HG03354 (cell line): ENCODE measurements around the gene UBAP2L.
A peak's percentile ranks its signal among the peaks of the same experiment; 100 is the strongest.
"Not testable (repeated sequence)": the region's sequence is repeated elsewhere in the genome, so short reads cannot be mapped to it uniquely, and the experiment has no call there.

Experiments used
- ATAC-seq: cut with Tn5 transposase; IDR thresholded peaks from one replicate; pipeline ENCODE4 v1.9.1; 2021; ENCODE audit warnings: mild to moderate bottlenecking; ENCODE audit not compliant: unreplicated experiment, poor library complexity, severe bottlenecking

UBAP2L gene

GRCh38 chr1:154239491-154239890 is 18.7 kb downstream of the UBAP2L start:
- ATAC-seq: no peak

GRCh38 chr1:154240294-154240833 is 19.6 kb downstream of the UBAP2L start:
- no peak for ATAC-seq

DNA sequence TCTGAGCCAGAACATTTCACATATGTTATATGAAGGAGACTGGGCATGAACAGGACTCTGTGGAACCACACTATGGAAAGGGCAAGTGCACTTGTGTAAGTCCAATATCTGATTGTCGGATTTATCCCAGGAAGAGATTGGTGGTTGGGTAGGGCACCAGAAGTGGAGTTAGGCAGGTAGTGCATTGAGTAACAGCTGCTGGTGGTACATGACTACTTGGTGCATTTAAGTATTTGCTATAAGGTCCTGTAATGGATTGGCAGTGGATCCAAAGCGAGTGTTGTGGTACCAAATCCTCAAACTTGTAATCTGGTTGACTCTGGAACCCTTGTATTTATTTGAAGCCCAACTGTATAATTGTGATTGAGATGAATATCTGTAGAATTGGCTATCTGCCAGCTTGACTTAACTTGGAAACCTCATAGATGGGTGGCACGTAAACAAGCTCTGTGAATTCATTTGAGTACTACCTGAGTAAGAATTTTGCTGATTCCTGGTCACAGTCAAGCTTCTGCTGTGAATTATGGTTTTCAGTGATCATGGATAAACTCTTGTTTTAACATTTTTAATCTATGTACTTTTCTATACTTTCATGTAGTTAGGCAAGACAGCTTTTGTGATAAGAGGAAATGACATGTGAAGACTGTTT is 21.1 kb downstream of the UBAP2L start:
- no peak for ATAC-seq

DNA sequence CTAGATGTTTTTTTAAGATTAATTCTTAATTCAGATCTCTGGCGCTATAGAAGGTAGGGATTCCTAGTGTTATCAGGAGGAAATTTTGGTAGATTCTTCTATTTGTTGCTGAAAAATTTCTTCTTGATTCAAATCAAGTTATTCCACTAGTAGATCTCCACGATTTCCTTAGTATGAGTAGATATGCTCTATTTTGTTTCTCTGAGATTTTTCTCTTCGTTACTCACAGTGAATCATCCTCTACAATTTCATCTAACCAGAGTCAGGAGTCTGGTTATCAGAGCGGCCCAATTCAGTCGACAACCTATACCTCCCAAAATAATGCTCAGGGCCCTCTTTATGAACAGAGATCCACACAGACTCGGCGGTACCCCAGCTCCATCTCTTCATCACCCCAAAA is 32.9 kb downstream of the UBAP2L start:
- no peak for ATAC-seq

DNA sequence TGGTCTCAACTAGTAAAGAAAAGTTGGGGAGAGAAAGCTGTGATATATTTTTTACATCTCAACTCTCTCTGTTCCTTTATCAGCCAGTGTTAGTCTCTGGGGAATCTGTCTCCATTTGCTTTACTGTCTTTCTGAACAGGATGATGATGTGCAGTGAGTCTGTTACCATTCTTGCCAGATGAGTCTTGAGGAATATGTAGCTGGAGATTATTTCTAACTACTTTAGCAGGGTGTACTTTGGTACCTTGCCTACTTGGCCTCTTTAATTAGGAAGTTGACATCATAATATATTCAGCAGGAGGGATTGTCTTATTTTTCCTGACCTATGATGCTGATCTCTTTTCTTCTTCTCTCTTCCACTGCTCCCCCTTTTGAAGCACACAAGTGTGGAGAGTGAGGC is 35.9 kb downstream of the UBAP2L start:
- ATAC-seq: no peak

GRCh38 chr1:154258784-154259183 is 38.0 kb downstream of the UBAP2L start:
- no peak for ATAC-seq

GRCh38 chr1:154260127-154260526 is 39.4 kb downstream of the UBAP2L start:
- ATAC-seq: no peak

- no peak for ATAC-seq
Measured at GRCh38 chr1:154263465-154264332, 42.9 kb downstream of the UBAP2L start.

DNA sequence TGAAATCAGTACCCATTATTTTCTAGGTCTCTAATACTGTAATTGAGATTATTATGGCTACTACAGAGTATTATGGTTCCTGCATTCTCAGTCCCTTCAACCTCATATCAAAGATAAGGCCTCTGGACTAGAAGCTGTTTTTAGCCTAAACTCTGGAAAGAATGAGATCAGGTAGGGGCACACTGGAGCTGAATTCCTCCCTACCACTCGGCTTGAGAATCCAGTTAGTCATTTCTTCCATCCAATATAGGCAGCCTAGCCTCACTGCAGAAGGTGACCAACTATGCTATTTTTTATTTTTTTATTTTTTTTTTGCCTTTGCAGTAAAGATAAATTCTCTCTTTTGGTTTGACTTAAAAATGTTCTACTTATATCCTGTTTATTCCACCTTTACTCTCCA is 43.7 kb downstream of the UBAP2L start:
- no peak for ATAC-seq

DNA sequence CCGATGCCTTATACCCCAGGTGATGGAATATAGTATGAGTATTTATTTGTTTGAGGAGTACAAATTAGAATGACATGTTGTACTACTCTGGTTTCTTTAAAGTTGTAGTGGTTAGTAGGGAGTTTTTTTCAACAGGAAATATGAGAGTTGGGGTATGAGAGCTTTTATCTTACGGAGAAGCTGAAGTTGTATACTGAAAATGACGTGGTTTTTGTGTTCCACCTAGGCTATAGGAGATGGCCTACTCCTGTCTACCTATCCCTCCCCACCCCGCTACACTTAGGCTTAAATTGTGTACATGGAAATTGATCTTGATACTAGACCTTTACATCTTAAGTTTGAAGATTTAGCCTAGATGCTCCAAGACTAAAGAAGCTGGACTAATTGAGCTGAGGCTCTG is 44.8 kb downstream of the UBAP2L start:
- ATAC-seq: no peak

- no peak for ATAC-seq
Measured at GRCh38 chr1:154270833-154271232, 50.1 kb downstream of the UBAP2L start.

DNA sequence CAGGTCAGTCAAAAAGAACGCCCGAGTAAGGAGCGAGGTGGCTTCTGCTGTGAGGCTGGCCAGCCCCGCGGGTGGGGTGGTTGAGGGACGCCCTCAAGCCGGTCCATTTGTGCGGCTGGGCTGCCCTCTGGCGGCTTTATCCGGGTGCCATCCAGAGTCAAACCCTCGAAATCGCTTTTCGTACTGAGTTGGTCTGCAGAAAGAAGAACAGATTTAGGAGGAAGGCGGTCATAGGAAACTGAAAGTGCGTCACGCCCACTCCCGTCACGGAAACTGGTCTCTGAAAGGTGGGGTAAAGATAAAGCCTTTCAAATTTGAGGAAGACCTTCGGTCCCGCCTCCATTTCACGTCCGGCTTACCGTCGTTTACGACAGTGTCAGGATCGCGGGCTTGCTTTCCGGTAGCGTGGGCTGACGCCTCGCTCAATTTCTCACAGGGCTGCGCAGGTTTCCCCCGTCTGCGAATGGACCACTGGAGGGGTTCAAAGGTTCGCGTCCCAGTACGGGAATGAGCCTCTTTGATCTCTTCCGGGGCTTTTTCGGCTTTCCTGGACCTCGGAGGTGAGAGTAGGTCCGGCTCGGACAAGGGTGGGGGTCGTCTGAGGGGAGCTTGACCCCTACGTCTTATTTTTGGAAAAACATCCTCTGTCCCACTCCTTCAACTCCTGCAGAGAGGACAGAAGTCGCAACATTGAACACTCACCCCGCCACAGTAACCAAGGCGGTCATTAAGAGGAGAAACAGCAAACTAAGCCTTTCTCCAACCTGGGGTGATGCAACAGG is 51.7 kb downstream of the UBAP2L start, which contains the start of gene HAX1:
HAX1 (plus strand) TSS at position 413 of the 782 bp plus-strand sequence; CDS start at position 508, 95 bp downstream.
- ATAC-seq: peak; percentile 90

DNA sequence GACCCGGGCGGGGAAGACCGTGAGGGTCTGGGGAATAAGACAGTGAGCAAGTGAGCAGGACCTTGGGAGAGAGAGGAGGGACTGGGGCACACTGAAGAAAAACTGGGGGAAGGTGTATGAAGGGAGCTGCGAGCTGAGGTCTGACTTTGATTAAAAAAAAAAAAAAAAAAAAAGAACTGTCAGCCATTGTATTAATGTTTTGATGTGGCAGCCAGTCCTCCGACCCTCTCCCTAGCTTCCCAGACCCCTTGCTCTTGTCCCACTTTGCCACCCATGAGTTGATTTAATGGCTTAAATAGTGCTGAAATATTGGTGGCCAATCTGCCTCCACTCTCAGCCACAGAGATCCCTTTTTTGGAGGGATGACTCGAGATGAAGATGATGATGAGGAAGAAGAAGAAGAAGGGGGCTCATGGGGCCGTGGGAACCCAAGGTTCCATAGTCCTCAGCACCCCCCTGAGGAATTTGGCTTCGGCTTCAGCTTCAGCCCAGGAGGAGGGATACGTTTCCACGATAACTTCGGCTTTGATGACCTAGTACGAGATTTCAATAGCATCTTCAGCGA is 52.3 kb downstream of the UBAP2L start:
- no peak for ATAC-seq

GRCh38 chr1:154276797-154277196 is 56.0 kb downstream of the UBAP2L start:
- no peak for ATAC-seq

- not testable (repeated sequence) for ATAC-seq
Measured at GRCh38 chr1:154287591-154287990, 66.8 kb downstream of the UBAP2L start.

GRCh38 chr1:154288661-154289060 is 67.9 kb downstream of the UBAP2L start:
- no peak for ATAC-seq

DNA sequence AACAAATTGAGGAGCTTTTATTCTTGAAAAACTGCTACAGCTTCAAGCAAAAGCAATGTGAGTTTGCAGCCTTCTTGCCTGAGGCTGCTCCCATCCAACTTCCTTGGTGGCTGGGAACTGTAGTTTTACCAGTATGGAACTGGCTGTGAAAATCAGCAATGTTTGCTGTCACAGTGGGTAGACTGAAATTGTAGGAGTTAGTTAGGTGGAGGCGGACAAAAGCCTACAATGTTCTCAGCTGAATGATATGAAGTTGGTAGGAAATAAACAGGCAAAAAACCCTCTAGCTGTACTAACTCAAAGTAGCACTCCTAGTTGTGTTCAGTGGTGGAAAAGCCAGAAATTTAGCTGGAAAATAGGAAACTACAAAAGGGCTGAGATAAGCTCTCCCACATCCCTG is 70.2 kb downstream of the UBAP2L start:
- no peak for ATAC-seq

DNA sequence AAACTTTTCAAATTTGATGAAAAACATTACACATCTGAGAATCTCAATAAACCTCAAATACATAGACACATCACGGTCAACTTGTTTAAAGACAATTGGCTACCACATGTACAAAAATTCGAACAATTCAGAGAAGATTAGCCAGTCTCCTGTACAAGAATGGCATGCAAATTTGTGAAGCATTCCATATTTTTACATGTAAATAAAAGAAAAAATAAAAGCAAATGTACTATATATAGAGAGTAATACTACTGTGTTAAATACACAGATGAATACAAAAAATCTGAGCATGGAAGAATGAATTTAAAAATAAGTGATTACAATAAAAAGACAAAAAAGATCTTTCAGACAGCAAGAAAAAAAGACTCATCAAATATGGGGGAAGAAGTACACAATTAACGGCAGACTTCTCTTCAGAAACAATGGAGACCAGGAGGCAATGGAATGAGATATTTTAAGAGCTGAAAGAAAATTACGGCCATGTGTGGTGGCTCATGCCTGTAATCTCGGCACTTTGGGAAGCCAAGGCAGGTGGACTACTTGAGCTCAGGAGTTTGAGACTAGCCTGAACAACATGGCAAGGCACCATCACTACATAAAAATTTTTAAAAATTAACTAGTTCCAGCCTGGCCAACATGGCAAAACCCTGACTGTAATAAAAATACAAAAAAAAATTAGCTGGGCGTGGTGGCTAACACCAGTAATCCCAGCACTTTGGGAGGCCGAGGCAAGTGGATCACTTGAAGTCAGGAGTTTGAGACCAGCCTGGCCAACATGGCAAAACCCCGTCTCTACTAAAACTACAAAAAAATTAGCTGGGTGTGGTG is 74.9 kb downstream of the UBAP2L start:
- no peak for ATAC-seq

DNA sequence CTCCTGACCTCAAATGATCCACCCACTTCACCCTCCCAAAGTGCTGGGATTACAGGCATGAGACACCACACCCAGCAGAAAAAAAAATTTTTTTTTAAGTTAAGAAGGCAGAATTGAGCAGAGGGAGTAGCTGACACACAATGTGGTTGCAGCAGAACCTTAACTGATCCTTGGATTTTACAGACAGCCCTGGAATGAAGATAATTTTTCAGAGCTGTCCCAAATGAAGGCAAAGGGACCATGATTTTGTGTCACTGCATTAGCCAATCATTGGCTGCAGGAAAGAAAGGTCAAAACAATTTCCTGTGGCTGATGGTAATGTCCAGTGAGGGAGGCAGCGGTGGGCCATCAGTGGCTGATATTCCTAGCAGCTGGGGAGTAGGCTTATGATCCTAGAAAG is 80.8 kb downstream of the UBAP2L start:
- ATAC-seq: no peak
